Activated naive CD8-positive, alpha-beta T cell (primary cell): Measurements from ENCODE around the gene RPN1.
"Not testable (repeated sequence)": the region's sequence is repeated elsewhere in the genome, so short reads cannot be mapped to it uniquely, and the experiment has no call there.

Source experiments
- H3K27ac Mint-ChIP-seq: one replicate; pipeline ENCODE4 v1.8.0; 2021; ENCODE audit warnings: mixed read lengths
- H3K27me3 Mint-ChIP-seq: one replicate; pipeline ENCODE4 v1.8.0; 2021; ENCODE audit warnings: mixed read lengths
- H3K36me3 Mint-ChIP-seq: one replicate; pipeline ENCODE4 v1.8.0; 2021; ENCODE audit warnings: mixed read lengths
- H3K4me1 Mint-ChIP-seq: one replicate; pipeline ENCODE4 v1.8.0; 2021; ENCODE audit warnings: low read depth, mixed read lengths
- H3K4me3 Mint-ChIP-seq: one replicate; pipeline ENCODE4 v1.8.0; 2021; ENCODE audit warnings: mild to moderate bottlenecking, mixed read lengths
- H3K9me3 Mint-ChIP-seq: one replicate; pipeline ENCODE4 v1.8.0; 2021; ENCODE audit warnings: low read depth, mixed read lengths

Gene RPN1

GRCh38 chr3:128650096-128651050 lies at the start of gene RPN1:
Gene RPN1, minus strand, starts transcription at chr3:128650818. Its CDS starts 18 bp downstream, at chr3:128650800.
- Mint-ChIP-seq H3K4me1 (peaks cover 44% of the 10 kb centered on the region), H3K9me3 (no peaks in the 10 kb centered on the region), H3K36me3 (no peaks in the 10 kb centered on the region), H3K27ac (peak within 1 kb of the TSS; percentile 82), H3K27me3 (no peaks in the 10 kb centered on the region), H3K4me3 (peak within 1 kb of the TSS; percentile 88)

DNA sequence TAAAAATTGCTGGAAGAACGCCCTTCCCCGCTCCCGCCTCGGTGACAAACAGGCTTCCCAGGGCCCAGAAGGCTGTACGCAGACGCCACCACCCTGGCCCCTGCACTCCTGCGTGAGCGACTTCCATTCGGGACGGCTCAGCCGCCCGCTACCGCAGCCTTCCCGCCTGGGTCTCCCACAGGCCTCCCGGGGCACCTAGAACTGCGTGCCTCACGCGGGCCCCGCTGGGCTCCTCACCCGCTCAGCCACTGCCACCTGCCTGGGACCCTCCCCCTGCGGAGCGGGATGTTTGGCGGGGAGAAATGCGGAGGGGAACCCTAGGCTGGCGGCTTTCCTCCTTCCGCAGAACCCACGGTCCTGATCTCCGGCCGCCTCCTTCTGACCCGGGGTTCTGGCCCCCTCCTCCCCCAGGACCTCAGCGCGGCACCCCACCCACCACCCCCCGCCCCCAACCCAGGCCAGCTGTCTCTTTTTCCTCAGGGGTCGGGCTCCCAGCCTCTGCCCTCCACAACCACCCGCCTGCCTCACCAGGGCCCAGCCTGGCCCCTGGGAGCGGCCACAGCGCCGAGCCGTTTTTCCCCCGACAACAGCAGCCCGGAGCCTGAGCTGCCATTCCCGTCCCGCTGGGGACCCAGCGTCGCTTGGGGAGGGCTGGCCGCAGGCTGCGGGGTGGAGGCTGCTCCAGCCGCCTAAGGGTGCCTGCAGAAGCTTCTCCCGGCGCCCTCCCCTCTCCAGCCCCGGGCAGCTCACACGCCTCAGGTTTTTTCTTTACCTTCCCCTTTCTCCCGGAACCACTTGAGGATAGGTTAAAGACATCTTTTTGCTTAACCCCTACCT lies 47.8 kb upstream of the RPN1 start:
- Mint-ChIP-seq H3K4me1 (no peaks in the 10 kb centered on the region), H3K27ac (no peak overlapping the region), H3K36me3 (no peaks in the 10 kb centered on the region), H3K9me3 (no peaks in the 10 kb centered on the region), H3K4me3 (peak overlapping the region; percentile 80), H3K27me3 (no peaks in the 10 kb centered on the region)

GRCh38 chr3:128697341-128697740 lies 46.7 kb upstream of the RPN1 start:
- no peaks in the 10 kb centered on the region for H3K27me3 Mint-ChIP-seq

GRCh38 chr3:128693696-128694095 lies 43.1 kb upstream of the RPN1 start:
- Mint-ChIP-seq H3K27me3 (no peaks in the 10 kb centered on the region), H3K36me3 (no peaks in the 10 kb centered on the region), H3K9me3 (no peaks in the 10 kb centered on the region), H3K4me3 (no peak overlapping the region), H3K4me1 (no peaks in the 10 kb centered on the region), H3K27ac (no peak overlapping the region)

More at GRCh38 chr3:128697341-128697740, 46.7 kb upstream of the RPN1 start:
- H3K4me3 Mint-ChIP-seq = peak overlapping the region; percentile 53
- H3K9me3 Mint-ChIP-seq = no peaks in the 10 kb centered on the region
- no peaks in the 10 kb centered on the region for H3K36me3 Mint-ChIP-seq
- H3K4me1 Mint-ChIP-seq = no peaks in the 10 kb centered on the region
- no peak overlapping the region for H3K27ac Mint-ChIP-seq

DNA sequence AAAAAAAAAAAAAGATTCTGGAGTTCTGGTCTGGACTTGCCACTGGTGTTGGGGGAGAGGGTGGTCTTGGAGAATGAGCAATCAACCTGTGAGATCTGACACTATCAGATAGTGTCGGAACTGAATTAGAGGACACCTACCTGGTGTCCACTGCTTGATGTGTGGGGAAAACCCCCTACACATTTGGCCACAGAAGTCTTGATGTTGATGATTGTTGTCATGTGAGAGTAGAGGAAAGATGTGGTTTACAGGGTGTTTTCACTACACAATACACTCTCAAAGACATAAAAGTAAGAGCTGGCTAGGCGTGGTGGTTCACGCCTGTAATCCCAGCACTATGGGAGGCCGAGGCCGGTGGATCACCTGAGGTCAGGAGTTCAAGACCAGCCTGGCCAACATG lies 38.4 kb upstream of the RPN1 start:
- Mint-ChIP-seq H3K4me3 (no peak overlapping the region), H3K9me3 (no peaks in the 10 kb centered on the region), H3K27me3 (no peaks in the 10 kb centered on the region), H3K4me1 (peaks cover 6% of the 10 kb centered on the region), H3K27ac (no peak overlapping the region), H3K36me3 (no peaks in the 10 kb centered on the region)

GRCh38 chr3:128686465-128686864 lies 35.8 kb upstream of the RPN1 start:
- Mint-ChIP-seq H3K4me1 (peaks cover 12% of the 10 kb centered on the region), H3K27me3 (no peaks in the 10 kb centered on the region), H3K4me3 (no peak overlapping the region), H3K9me3 (no peaks in the 10 kb centered on the region), H3K36me3 (no peaks in the 10 kb centered on the region), H3K27ac (no peak overlapping the region)

DNA sequence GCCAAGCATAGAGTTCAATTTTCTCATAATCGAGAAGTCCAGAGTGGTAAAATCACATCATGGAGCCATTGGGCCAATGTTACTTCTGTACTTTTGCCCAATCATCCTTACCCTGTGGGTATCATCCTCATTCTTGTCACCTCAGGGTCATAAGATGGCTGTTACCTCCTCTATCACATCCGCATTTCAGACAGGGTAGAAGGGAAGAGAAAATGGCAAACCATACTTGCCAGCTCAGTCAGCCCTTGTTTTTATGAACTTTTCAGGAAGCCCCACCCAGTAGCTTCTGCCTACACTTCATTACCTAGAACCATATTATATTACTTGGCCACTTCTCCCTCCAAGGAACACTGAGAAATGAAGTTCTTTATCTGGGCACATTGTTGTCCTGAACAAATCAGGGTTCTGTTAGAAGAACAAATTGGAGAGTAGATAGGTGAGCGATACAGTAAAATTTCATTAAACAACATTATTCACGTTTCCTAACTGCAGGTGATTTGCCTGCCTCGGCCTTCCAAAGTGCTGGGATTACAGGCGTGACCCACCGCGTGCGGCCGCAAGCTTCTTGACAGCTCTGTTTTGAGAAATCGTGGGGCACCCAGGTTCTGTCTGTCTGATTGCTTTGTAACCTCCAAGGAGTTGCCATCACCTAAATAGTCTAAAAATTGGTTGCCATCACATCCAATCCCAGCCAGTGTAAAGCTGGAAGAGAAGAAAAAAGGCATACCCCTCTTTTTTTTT lies 34.5 kb upstream of the RPN1 start:
- H3K9me3 Mint-ChIP-seq = no peaks in the 10 kb centered on the region
- peaks cover 20% of the 10 kb centered on the region for H3K4me1 Mint-ChIP-seq
- peak overlapping the region; percentile 34 for H3K27ac Mint-ChIP-seq
- H3K36me3 Mint-ChIP-seq = no peaks in the 10 kb centered on the region
- no peak overlapping the region for H3K4me3 Mint-ChIP-seq
- H3K27me3 Mint-ChIP-seq = no peaks in the 10 kb centered on the region

- Mint-ChIP-seq H3K4me1 (peaks cover 22% of the 10 kb centered on the region), H3K9me3 (no peaks in the 10 kb centered on the region), H3K36me3 (no peaks in the 10 kb centered on the region), H3K4me3 (no peak overlapping the region), H3K27me3 (no peaks in the 10 kb centered on the region), H3K27ac (no peak overlapping the region)
Observed at GRCh38 chr3:128683957-128684356, 33.3 kb upstream of the RPN1 start.

- no peaks in the 10 kb centered on the region for H3K27me3 Mint-ChIP-seq
- no peaks in the 10 kb centered on the region for H3K9me3 Mint-ChIP-seq
- no peaks in the 10 kb centered on the region for H3K36me3 Mint-ChIP-seq
- H3K27ac Mint-ChIP-seq = peak overlapping the region; percentile 95
- H3K4me1 Mint-ChIP-seq = peaks cover 22% of the 10 kb centered on the region
- H3K4me3 Mint-ChIP-seq = peak overlapping the region; percentile 93
Observed at GRCh38 chr3:128681369-128681829, 30.8 kb upstream of the RPN1 start.

- Mint-ChIP-seq H3K9me3 (no peaks in the 10 kb centered on the region), H3K36me3 (no peaks in the 10 kb centered on the region), H3K4me1 (peaks cover 23% of the 10 kb centered on the region), H3K27ac (peak overlapping the region; percentile 95), H3K4me3 (peak overlapping the region; percentile 93), H3K27me3 (no peaks in the 10 kb centered on the region)
Observed at GRCh38 chr3:128680603-128681368, 30.2 kb upstream of the RPN1 start.

DNA sequence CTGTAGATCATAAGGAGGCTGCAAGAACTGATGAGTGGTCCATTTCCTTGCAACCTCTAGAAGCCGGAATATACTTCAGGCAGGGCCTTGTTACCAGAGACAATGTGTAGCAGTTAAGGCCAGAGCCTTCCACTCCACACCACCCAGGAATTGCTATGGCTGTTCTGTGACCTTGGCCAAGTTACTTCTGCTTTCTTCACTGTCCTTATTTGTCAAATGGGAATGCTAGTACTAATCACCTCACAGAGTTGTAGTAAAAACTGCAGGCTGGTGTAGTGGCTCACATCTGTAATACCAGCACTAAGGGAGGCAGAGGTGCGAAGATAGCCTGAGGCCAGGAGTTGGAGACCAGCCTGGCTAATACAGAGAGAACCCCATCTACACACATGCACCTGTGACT lies 28.7 kb upstream of the RPN1 start:
- no peaks in the 10 kb centered on the region for H3K9me3 Mint-ChIP-seq
- peaks cover 25% of the 10 kb centered on the region for H3K4me1 Mint-ChIP-seq
- H3K27me3 Mint-ChIP-seq = no peaks in the 10 kb centered on the region
- no peaks in the 10 kb centered on the region for H3K36me3 Mint-ChIP-seq
- H3K27ac Mint-ChIP-seq = peak overlapping the region; percentile 95
- peak overlapping the region; percentile 93 for H3K4me3 Mint-ChIP-seq

- H3K4me3 Mint-ChIP-seq, H3K27me3 Mint-ChIP-seq, H3K9me3 Mint-ChIP-seq, H3K27ac Mint-ChIP-seq, H3K36me3 Mint-ChIP-seq: not testable (repeated sequence)
- peaks cover 14% of the 10 kb centered on the region for H3K4me1 Mint-ChIP-seq
Observed at GRCh38 chr3:128675802-128676201, 25.2 kb upstream of the RPN1 start.

DNA sequence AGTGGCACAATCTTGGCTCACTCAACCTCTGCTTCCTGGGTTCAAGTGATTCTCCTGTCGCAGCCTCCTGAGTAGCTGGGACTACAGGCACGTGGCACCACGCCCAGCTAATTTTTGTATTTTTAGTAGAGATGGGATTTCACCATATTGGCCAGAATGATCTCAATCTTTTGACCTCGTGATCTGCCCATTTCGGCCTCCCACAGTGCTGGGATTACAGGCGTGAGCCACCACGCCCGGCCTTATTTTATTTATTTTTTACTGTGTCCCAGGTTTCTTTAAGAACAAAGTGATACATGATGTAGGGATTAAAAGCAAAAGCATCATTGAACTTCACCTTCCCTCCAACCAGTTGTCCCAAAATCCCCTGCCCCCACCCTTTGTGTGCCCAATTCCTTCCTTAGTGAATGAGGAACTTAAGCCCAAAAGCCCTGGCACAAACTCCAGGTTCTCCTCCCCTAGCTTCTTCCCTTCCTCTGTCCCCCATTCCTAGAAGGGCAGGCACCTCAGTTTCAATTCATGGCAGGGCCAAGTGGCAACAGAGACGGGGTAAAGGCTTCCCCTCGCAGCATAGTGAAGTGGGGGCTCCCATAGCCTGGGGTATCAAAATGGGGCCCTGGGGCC lies 23.7 kb upstream of the RPN1 start:
- Mint-ChIP-seq H3K4me3 (no peak overlapping the region), H3K4me1 (peaks cover 10% of the 10 kb centered on the region), H3K27me3 (no peaks in the 10 kb centered on the region), H3K9me3 (no peaks in the 10 kb centered on the region), H3K27ac (no peak overlapping the region), H3K36me3 (no peaks in the 10 kb centered on the region)

GRCh38 chr3:128667641-128668040 lies 17.0 kb upstream of the RPN1 start:
- Mint-ChIP-seq H3K4me3 (no peak overlapping the region), H3K36me3 (no peaks in the 10 kb centered on the region), H3K27me3 (no peaks in the 10 kb centered on the region), H3K4me1 (no peaks in the 10 kb centered on the region), H3K9me3 (no peaks in the 10 kb centered on the region), H3K27ac (no peak overlapping the region)
